Activated naive CD8-positive, alpha-beta T cell treated with anti-CD3 and anti-CD28 coated beads, Interleukin-2, amount 50 U/mL, for 24 hours (primary cell): Measurements from ENCODE around the gene CCK.
"Not testable (repeated sequence)": the region's sequence is repeated elsewhere in the genome, so short reads cannot be mapped to it uniquely, and the experiment has no call there.

Experiments used
- ATAC-seq: fragments of 150-1000 bp; cut with Tn5 transposase; one replicate; pipeline ENCODE4 v1.10.0; 2021
- DNase-seq: peaks from one replicate; pipeline ENCODE4 v3.0.0; 2021
- H3K27ac Mint-ChIP-seq: one replicate; pipeline ENCODE4 v1.8.0; 2021; ENCODE audit warnings: mild to moderate bottlenecking, mixed read lengths
- H3K27me3 Mint-ChIP-seq: one replicate; pipeline ENCODE4 v1.8.0; 2021; ENCODE audit warnings: mixed read lengths
- H3K36me3 Mint-ChIP-seq: one replicate; pipeline ENCODE4 v1.8.0; 2021; ENCODE audit warnings: low read depth, mixed read lengths
- H3K4me1 Mint-ChIP-seq: one replicate; pipeline ENCODE4 v1.8.0; 2021; ENCODE audit warnings: mixed read lengths
- H3K4me3 Mint-ChIP-seq: one replicate; pipeline ENCODE4 v1.8.0; 2021; ENCODE audit warnings: mild to moderate bottlenecking, moderate library complexity, mixed read lengths
- H3K9me3 Mint-ChIP-seq: one replicate; pipeline ENCODE4 v1.8.0; 2021; ENCODE audit warnings: mixed read lengths

CCK gene

GRCh38 chr3:42266085-42266484, at the start of gene CCK:
TSS of gene CCK (minus strand) at chr3:42266185. CDS start at chr3:42263630, 2,555 bp downstream.
- ATAC-seq: no peak
- no peak within 1 kb of the TSS for H3K27ac Mint-ChIP-seq

GRCh38 chr3:42314411-42314810, 48.4 kb upstream of the CCK start:
- Mint-ChIP-seq H3K36me3 (peaks cover 17% of the 10 kb centered on the region), H3K27ac (no peak overlapping the region), H3K4me1 (no peaks in the 10 kb centered on the region), H3K27me3 (no peaks in the 10 kb centered on the region), H3K4me3 (no peak overlapping the region), H3K9me3 (peaks cover 34% of the 10 kb centered on the region)
- ATAC-seq: no peak
- no peak for DNase-seq

More at GRCh38 chr3:42266085-42266484, at the start of gene CCK:
- DNase-seq: no peak
- no peaks in the 10 kb centered on the region for H3K9me3 Mint-ChIP-seq
- peaks cover 54% of the 10 kb centered on the region for H3K27me3 Mint-ChIP-seq
- H3K4me3 Mint-ChIP-seq: no peak within 1 kb of the TSS
- peaks cover 11% of the 10 kb centered on the region for H3K4me1 Mint-ChIP-seq
- H3K36me3 Mint-ChIP-seq: no peaks in the 10 kb centered on the region

- Mint-ChIP-seq H3K27me3 (peaks cover 10% of the 10 kb centered on the region), H3K4me3 (no peak overlapping the region)
These were observed 42.7 kb upstream of the CCK start for GRCh38 chr3:42308651-42309050.

GRCh38 chr3:42306499-42306898, 40.5 kb upstream of the CCK start:
- peak overlapping the region; percentile 73 for H3K27ac Mint-ChIP-seq
- no peaks in the 10 kb centered on the region for H3K9me3 Mint-ChIP-seq
- no peaks in the 10 kb centered on the region for H3K36me3 Mint-ChIP-seq
- no peak overlapping the region for H3K4me3 Mint-ChIP-seq
- H3K4me1 Mint-ChIP-seq: peaks cover 33% of the 10 kb centered on the region
- peaks cover 10% of the 10 kb centered on the region for H3K27me3 Mint-ChIP-seq
- peak; percentile 98 for ATAC-seq
- peak; percentile 11 for DNase-seq

More at GRCh38 chr3:42308651-42309050, 42.7 kb upstream of the CCK start:
- Mint-ChIP-seq H3K4me1 (peaks cover 15% of the 10 kb centered on the region), H3K9me3 (peaks cover 6% of the 10 kb centered on the region), H3K27ac (no peak overlapping the region), H3K36me3 (peaks cover 6% of the 10 kb centered on the region)
- ATAC-seq (no peak), DNase-seq (no peak)

GRCh38 chr3:42302924-42303634, 37.1 kb upstream of the CCK start:
- ATAC-seq (no peak), DNase-seq (no peak)
- Mint-ChIP-seq H3K4me1 (peaks cover 40% of the 10 kb centered on the region), H3K4me3 (no peak overlapping the region), H3K9me3 (no peaks in the 10 kb centered on the region), H3K36me3 (no peaks in the 10 kb centered on the region), H3K27me3 (peaks cover 10% of the 10 kb centered on the region), H3K27ac (no peak overlapping the region)

GRCh38 chr3:42301446-42302175, 35.6 kb upstream of the CCK start:
- no peak for DNase-seq
- Mint-ChIP-seq H3K4me3 (no peak overlapping the region), H3K27ac (no peak overlapping the region), H3K36me3 (no peaks in the 10 kb centered on the region), H3K4me1 (peaks cover 36% of the 10 kb centered on the region), H3K9me3 (peaks cover 1% of the 10 kb centered on the region), H3K27me3 (peaks cover 9% of the 10 kb centered on the region)
- no peak for ATAC-seq

GRCh38 chr3:42300778-42301177, 34.8 kb upstream of the CCK start:
- Mint-ChIP-seq H3K4me3 (no peak overlapping the region), H3K9me3 (peaks cover 4% of the 10 kb centered on the region), H3K27ac (peak overlapping the region; percentile 3), H3K27me3 (peaks cover 5% of the 10 kb centered on the region), H3K4me1 (peaks cover 28% of the 10 kb centered on the region), H3K36me3 (no peaks in the 10 kb centered on the region)
- peak; percentile 94 for ATAC-seq
- DNase-seq: no peak

- peaks cover 7% of the 10 kb centered on the region for H3K9me3 Mint-ChIP-seq
- peak; percentile 43 for DNase-seq
- H3K27ac Mint-ChIP-seq: no peak overlapping the region
- peaks cover 28% of the 10 kb centered on the region for H3K4me1 Mint-ChIP-seq
- no peaks in the 10 kb centered on the region for H3K36me3 Mint-ChIP-seq
- no peak for ATAC-seq
- H3K27me3 Mint-ChIP-seq: peaks cover 3% of the 10 kb centered on the region
- no peak overlapping the region for H3K4me3 Mint-ChIP-seq
These were observed 34.0 kb upstream of the CCK start for GRCh38 chr3:42300013-42300412.

GRCh38 chr3:42298259-42298658, 32.3 kb upstream of the CCK start:
- no peaks in the 10 kb centered on the region for H3K36me3 Mint-ChIP-seq
- no peak overlapping the region for H3K27ac Mint-ChIP-seq
- peaks cover 24% of the 10 kb centered on the region for H3K4me1 Mint-ChIP-seq
- peaks cover 9% of the 10 kb centered on the region for H3K9me3 Mint-ChIP-seq
- ATAC-seq (no peak), DNase-seq (no peak)
- H3K27me3 Mint-ChIP-seq: no peaks in the 10 kb centered on the region
- H3K4me3 Mint-ChIP-seq: no peak overlapping the region

- no peak for ATAC-seq
- Mint-ChIP-seq H3K27me3 (no peaks in the 10 kb centered on the region), H3K9me3 (peaks cover 12% of the 10 kb centered on the region), H3K4me1 (peaks cover 10% of the 10 kb centered on the region), H3K36me3 (no peaks in the 10 kb centered on the region), H3K4me3 (no peak overlapping the region), H3K27ac (no peak overlapping the region)
- DNase-seq: no peak
These were observed 26.0 kb upstream of the CCK start for GRCh38 chr3:42292009-42292408.

GRCh38 chr3:42290966-42291714, 25.2 kb upstream of the CCK start:
- Mint-ChIP-seq H3K27me3 (peaks cover 2% of the 10 kb centered on the region), H3K4me1 (peaks cover 10% of the 10 kb centered on the region), H3K4me3 (no peak overlapping the region), H3K27ac (no peak overlapping the region), H3K9me3 (peaks cover 8% of the 10 kb centered on the region), H3K36me3 (no peaks in the 10 kb centered on the region)
- ATAC-seq (peak; percentile 79), DNase-seq (no peak)

GRCh38 chr3:42289026-42289425, 23.0 kb upstream of the CCK start:
- peaks cover 5% of the 10 kb centered on the region for H3K9me3 Mint-ChIP-seq
- no peaks in the 10 kb centered on the region for H3K36me3 Mint-ChIP-seq
- no peak for DNase-seq
- peaks cover 2% of the 10 kb centered on the region for H3K27me3 Mint-ChIP-seq
- ATAC-seq: no peak
- H3K4me1 Mint-ChIP-seq: peaks cover 10% of the 10 kb centered on the region
- H3K27ac Mint-ChIP-seq: no peak overlapping the region
- no peak overlapping the region for H3K4me3 Mint-ChIP-seq

GRCh38 chr3:42288385-42288784, 22.4 kb upstream of the CCK start:
- H3K36me3 Mint-ChIP-seq: no peaks in the 10 kb centered on the region
- DNase-seq (no peak), ATAC-seq (no peak)
- no peak overlapping the region for H3K4me3 Mint-ChIP-seq
- peaks cover 2% of the 10 kb centered on the region for H3K27me3 Mint-ChIP-seq
- H3K9me3 Mint-ChIP-seq: peaks cover 4% of the 10 kb centered on the region
- peaks cover 10% of the 10 kb centered on the region for H3K4me1 Mint-ChIP-seq
- H3K27ac Mint-ChIP-seq: no peak overlapping the region

GRCh38 chr3:42287423-42287822, 21.4 kb upstream of the CCK start:
- H3K27ac Mint-ChIP-seq, H3K9me3 Mint-ChIP-seq, ATAC-seq, H3K4me3 Mint-ChIP-seq, DNase-seq, H3K36me3 Mint-ChIP-seq, H3K27me3 Mint-ChIP-seq: not testable (repeated sequence)
- peaks cover 10% of the 10 kb centered on the region for H3K4me1 Mint-ChIP-seq
